Caco-2 (cell line): ENCODE data around the gene PPP2R5D. TPM values are rescaled to one million over a fixed set of nuclear protein-coding genes. Genes with fewer than 3 reads are reported as not detected.

Source experiments
- BruUV-seq: library from RNA; stranded (reverse); fragments of 400-500 nt; replicated peaks from 2 replicates; lab custom pipeline; 2021; lab: Mats Ljungman, UMichigan
- CTCF ChIA-PET: fragments of 300-600 bp; sonication (Branson Sonifier 250); formaldehyde crosslinking; loops from one replicate; lab custom pipeline; 2022; ENCODE audit warnings: antibody characterized with exemption; lab: Charles Lee
- POLR2A ChIA-PET: fragments of 300-600 bp; sonication (Branson Sonifier 250); formaldehyde crosslinking; loops from one replicate; lab custom pipeline; 2022; ENCODE audit warnings: antibody characterized with exemption; lab: Charles Lee
- DNase-seq, 2 experiments: peaks; one replicate each; pipeline versions ENCODE4 v3.0.0 to v3.0.0-alpha.2; 2020 to 2022
- H3K27me3 ChIP-seq: replicated peaks from 2 replicates; pipeline ENCODE4 v1.6.0; 2011; ENCODE audit warnings: low read length; ENCODE audit not compliant: control insufficient read depth, insufficient read depth
- H3K36me3 ChIP-seq: 2 replicates; pipeline ENCODE4 v1.5.1; 2011; ENCODE audit warnings: low read length; ENCODE audit not compliant: control insufficient read depth, insufficient read depth
- H3K4me1 ChIP-seq: fragments of 250-450 bp; sonication (Bioruptor Pico); 2 replicates; pipeline ENCODE4 v1.5.1; 2020; ENCODE audit warnings: mild to moderate bottlenecking
- H3K4me3 ChIP-seq: 2 replicates; pipeline ENCODE4 v1.5.1; 2011; ENCODE audit warnings: low read depth, mild to moderate bottlenecking, control low read depth, low read length
- H3K9me3 ChIP-seq: fragments of 250-450 bp; sonication (Bioruptor Pico); 2 replicates; pipeline ENCODE4 v1.5.1; 2020; ENCODE audit warnings: mild to moderate bottlenecking, moderate library complexity
- H3K27ac Mint-ChIP-seq: one replicate; pipeline ENCODE4 v1.8.0; 2022; ENCODE audit warnings: mixed read lengths; ENCODE audit not compliant: unreplicated experiment
- H3K27me3 Mint-ChIP-seq: one replicate; pipeline ENCODE4 v1.8.0; 2022; ENCODE audit warnings: mixed read lengths; ENCODE audit not compliant: insufficient read depth, unreplicated experiment
- H3K36me3 Mint-ChIP-seq: one replicate; pipeline ENCODE4 v1.8.0; 2022; ENCODE audit warnings: mild to moderate bottlenecking, mixed read lengths; ENCODE audit not compliant: insufficient read depth, unreplicated experiment
- H3K4me1 Mint-ChIP-seq: one replicate; pipeline ENCODE4 v1.8.0; 2022; ENCODE audit warnings: low read depth, mixed read lengths; ENCODE audit not compliant: unreplicated experiment
- H3K4me3 Mint-ChIP-seq: one replicate; pipeline ENCODE4 v1.8.0; 2022; ENCODE audit warnings: mild to moderate bottlenecking, moderate library complexity, mixed read lengths; ENCODE audit not compliant: unreplicated experiment
- H3K9me3 Mint-ChIP-seq: one replicate; pipeline ENCODE4 v1.8.0; 2022; ENCODE audit warnings: mixed read lengths; ENCODE audit not compliant: unreplicated experiment
- intact Hi-C: fragments of 100-400 bp; cut with micrococcal nuclease; formaldehyde crosslinking; loops from one replicate; pipeline ENCODE4 v1.10.0; 2022; ENCODE audit not compliant: unreplicated experiment
- total RNA-seq: library from RNA; stranded (reverse); gene quantifications from 2 replicates; pipeline ENCODE4 v1.2.3, GENCODE V29; 2022
- TF ChIP-seq, protein P1 (sequence below), 2 experiments: fragments of 200-600 bp in 1 of 2; IDR thresholded peaks; 1 replicate in 1 of 2; 2 replicates in 1 of 2; pipeline versions ENCODE4 v1.5.1 to v1.8.0; 2011 to 2022; ENCODE audit warnings: antibody characterized with exemption in 1 of 2, control low read depth in 1 of 2, inconsistent platforms in 1 of 2, low read depth in 1 of 2, low read length in 1 of 2, mild to moderate bottlenecking in 1 of 2, moderate library complexity in 1 of 2; ENCODE audit not compliant: insufficient read depth in 1 of 2, severe bottlenecking in 1 of 2, unreplicated experiment in 1 of 2

PPP2R5D gene
- total RNA-seq, 1 experiment from 2014 or later = 45.0 TPM

DNA sequence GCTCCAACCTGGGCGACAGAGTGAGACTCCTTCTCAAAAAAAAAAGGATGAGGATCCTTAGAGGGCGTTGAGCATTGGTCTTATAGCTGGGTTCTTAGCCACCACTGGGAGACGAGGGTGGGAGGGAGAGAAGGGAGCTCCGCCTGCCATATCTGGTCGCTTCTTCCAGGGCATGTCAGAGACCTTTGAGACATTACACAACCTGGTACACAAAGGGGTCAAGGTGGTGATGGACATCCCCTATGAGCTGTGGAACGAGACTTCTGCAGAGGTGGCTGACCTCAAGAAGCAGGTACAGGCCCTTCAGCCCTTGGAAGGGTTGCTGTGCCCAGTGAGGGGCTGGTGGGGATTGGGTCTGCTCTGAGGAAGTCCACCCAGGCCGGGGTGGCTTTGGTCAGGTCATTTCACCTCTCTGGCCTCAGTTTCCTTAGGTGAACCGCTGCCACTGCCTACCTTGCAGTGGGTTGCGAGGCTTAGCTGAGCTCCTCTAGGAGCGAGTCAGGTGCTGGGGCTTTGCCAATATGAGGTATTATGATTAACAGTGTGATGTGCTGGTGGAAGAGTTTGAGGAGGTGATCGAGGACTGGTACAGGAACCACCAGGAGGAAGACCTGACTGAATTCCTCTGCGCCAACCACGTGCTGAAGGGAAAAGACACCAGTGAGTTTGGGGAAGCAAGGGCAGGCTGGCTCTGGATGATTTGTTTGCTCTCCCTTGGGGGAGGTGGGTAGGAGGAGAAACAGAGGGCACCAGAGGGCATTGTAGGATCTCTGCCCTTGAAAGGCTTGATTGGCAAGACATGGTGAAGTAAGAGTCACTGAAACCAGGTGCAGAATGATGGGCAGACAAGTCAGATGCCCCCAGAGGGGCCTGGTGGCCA lies 46.6 kb upstream of the PPP2R5D start:
- TF ChIP-seq, protein P1, sequence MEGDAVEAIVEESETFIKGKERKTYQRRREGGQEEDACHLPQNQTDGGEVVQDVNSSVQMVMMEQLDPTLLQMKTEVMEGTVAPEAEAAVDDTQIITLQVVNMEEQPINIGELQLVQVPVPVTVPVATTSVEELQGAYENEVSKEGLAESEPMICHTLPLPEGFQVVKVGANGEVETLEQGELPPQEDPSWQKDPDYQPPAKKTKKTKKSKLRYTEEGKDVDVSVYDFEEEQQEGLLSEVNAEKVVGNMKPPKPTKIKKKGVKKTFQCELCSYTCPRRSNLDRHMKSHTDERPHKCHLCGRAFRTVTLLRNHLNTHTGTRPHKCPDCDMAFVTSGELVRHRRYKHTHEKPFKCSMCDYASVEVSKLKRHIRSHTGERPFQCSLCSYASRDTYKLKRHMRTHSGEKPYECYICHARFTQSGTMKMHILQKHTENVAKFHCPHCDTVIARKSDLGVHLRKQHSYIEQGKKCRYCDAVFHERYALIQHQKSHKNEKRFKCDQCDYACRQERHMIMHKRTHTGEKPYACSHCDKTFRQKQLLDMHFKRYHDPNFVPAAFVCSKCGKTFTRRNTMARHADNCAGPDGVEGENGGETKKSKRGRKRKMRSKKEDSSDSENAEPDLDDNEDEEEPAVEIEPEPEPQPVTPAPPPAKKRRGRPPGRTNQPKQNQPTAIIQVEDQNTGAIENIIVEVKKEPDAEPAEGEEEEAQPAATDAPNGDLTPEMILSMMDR (IDR thresholded peaks at IDR 0.05; ENCODE audit: insufficient read depth in 1 of 2, low read depth in 1 of 2, low read length in 1 of 2, severe bottlenecking in 1 of 2, unreplicated experiment in 1 of 2) = no peak
- Histone ChIP-seq H3K4me3 (no peak overlapping the region), H3K9me3 (no peaks in the 10 kb centered on the region), H3K36me3 (0 out of 2 replicates have a peak, but pooled peaks cover 2% of the 10 kb centered on the region), H3K27me3 (no peaks in the 10 kb centered on the region), H3K4me1 (no peaks in the 10 kb centered on the region)
- BruUV-seq = no TSS peak
- no peak overlapping the region for H3K4me3 Mint-ChIP-seq
- H3K27ac Mint-ChIP-seq = no peak overlapping the region
- H3K36me3 Mint-ChIP-seq = peaks cover 37% of the 10 kb centered on the region
- DNase-seq = no peak
- H3K27me3 Mint-ChIP-seq = no peaks in the 10 kb centered on the region
- POLR2A ChIA-PET = interaction anchor here (0.7 to 1.0 kb wide), 3 partner anchors 9 to 46 kb away, joined by 3 to 4 read pairs (median 3); partner anchors contain the start of genes CNPY3 and PPP2R5D
- CTCF ChIA-PET = no interaction called here
- intact Hi-C loops = no loop called here
- no peaks in the 10 kb centered on the region for H3K9me3 Mint-ChIP-seq
- peaks cover 6% of the 10 kb centered on the region for H3K4me1 Mint-ChIP-seq

DNA sequence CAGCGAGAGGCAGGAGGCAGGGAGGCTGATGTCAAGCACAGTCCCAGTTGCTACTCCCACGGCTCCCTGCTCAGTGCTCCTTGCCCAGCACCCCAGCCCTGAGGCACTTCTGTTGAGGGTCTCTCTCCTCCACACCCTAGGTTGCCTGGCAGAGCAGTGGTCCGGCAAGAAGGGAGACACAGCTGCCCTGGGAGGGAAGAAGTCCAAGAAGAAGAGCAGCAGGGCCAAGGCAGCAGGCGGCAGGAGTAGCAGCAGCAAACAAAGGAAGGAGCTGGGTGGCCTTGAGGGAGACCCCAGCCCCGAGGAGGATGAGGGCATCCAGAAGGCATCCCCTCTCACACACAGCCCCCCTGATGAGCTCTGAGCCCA lies 46.0 kb upstream of the PPP2R5D start:
- H3K4me3 ChIP-seq = no peak overlapping the region
- TF ChIP-seq, protein P1 (IDR thresholded peaks at IDR 0.05; ENCODE audit: insufficient read depth in 1 of 2, low read depth in 1 of 2, low read length in 1 of 2, severe bottlenecking in 1 of 2, unreplicated experiment in 1 of 2) = no peak
- ChIA-PET CTCF (no interaction called here), POLR2A (no interaction called here)
- no peaks in the 10 kb centered on the region for H3K27me3 Mint-ChIP-seq
- H3K27me3 ChIP-seq = no peaks in the 10 kb centered on the region
- no peaks in the 10 kb centered on the region for H3K9me3 Mint-ChIP-seq
- no peaks in the 10 kb centered on the region for H3K9me3 ChIP-seq
- H3K4me1 ChIP-seq = no peaks in the 10 kb centered on the region
- no peak overlapping the region for H3K4me3 Mint-ChIP-seq
- no peak for DNase-seq
- H3K36me3 ChIP-seq = 0 out of 2 replicates have a peak, but pooled peaks cover 2% of the 10 kb centered on the region
- peaks cover 30% of the 10 kb centered on the region for H3K36me3 Mint-ChIP-seq
- intact Hi-C loops = no loop called here
- H3K27ac Mint-ChIP-seq = no peak overlapping the region
- H3K4me1 Mint-ChIP-seq = no peaks in the 10 kb centered on the region
- BruUV-seq = no TSS peak

DNA sequence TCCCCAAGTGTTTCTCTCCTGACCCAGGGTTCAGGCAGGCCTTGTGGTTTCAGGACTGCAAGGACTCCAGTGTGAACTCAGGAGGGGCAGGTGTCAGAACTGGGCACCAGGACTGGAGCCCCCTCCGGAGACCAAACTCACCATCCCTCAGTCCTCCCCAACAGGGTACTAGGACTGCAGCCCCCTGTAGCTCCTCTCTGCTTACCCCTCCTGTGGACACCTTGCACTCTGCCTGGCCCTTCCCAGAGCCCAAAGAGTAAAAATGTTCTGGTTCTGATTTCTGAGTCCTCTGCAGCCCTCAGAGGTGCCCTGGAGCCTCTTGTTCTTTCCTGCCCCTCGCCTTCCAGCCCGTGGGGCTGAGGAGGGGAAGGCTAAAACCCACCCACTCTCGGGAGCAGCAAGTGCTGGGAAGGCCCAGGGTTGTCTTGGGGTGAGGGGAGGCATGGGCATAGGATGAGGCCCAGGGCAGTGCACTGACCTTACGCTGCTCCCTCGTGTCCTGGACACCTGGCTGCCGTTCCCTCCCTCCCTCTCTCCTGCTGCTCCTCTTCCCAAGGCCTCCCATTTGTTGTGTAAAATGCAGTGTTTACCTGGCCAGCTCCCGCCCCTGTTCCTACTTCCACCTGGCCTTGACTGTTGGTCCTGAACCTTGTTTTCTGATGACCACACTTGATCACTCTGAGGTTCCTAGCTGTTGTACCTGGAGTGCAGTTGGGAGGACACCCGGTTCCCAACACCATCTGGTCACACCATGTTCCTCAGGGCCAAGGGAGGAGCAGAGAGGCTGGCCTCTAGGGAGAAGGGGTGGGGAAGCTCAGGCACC lies 45.2 kb upstream of the PPP2R5D start:
- peaks cover 22% of the 10 kb centered on the region for H3K36me3 Mint-ChIP-seq
- no peaks in the 10 kb centered on the region for H3K4me1 Mint-ChIP-seq
- H3K9me3 ChIP-seq = no peaks in the 10 kb centered on the region
- no peak for DNase-seq
- TF ChIP-seq, protein P1 (IDR thresholded peaks at IDR 0.05; ENCODE audit: insufficient read depth in 1 of 2, low read depth in 1 of 2, low read length in 1 of 2, severe bottlenecking in 1 of 2, unreplicated experiment in 1 of 2) = no peak
- H3K27me3 Mint-ChIP-seq = no peaks in the 10 kb centered on the region
- BruUV-seq = no TSS peak
- intact Hi-C loops = no loop called here
- no peaks in the 10 kb centered on the region for H3K27me3 ChIP-seq
- CTCF ChIA-PET = no interaction called here
- no peak overlapping the region for H3K4me3 Mint-ChIP-seq
- H3K27ac Mint-ChIP-seq = no peak overlapping the region
- H3K4me3 ChIP-seq = no peak overlapping the region
- no peaks in the 10 kb centered on the region for H3K4me1 ChIP-seq
- no peaks in the 10 kb centered on the region for H3K9me3 Mint-ChIP-seq
- H3K36me3 ChIP-seq = 0 out of 2 replicates have a peak, but pooled peaks cover 2% of the 10 kb centered on the region
- POLR2A ChIA-PET = interaction anchor here (0.6 kb wide), 1 partner anchor 10 kb away, joined by 6 read pairs; the partner anchor contains the start of gene CNPY3
